ENCODE results near the gene ZSWIM7. TPM values are rescaled to one million over a fixed set of nuclear protein-coding genes. Genes with fewer than 3 reads are reported as not detected.

Gene ZSWIM7
- total and polyA plus RNA-seq, 7 donors = 29.1 to 78.0 (median 41.2) TPM

DNA sequence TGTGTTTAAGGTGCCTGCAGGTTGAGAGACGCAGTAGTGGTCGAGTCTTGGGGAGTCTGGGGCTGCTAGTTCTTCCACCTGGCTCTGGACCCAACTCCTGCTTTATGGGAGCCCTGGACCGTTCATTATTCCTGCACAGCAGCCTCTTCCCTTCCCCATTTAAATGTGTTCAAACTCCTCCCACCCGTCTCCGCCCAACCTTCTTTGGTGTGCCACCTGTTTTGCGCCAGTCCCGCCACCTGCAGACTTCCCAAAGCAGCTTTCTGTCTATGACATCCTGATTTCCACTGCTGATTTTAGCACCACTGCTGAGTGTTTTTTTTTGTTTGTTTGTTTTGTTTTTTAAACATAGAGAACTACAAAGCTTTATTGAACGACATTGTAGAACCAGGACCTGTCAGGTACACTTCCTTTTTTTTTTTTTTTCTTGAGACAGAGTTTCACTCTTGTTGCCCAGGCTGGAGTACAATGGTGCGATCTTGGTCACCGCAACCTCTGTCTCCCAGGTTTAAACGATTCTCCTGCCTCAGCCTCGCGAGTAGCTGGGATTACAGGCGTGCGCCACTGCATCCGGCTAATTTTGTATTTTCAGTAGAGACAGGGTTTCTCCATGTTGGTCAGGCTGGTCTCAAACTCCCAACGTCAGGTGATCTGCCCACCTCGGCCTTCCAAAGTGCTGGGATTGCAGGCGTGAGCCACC, 41.7 kb downstream of the ZSWIM7 start:
- Histone ChIP-seq H3K27me3 (ENCODE audit: insufficient read depth in 3 of 3, low read length in 2 of 3) (no peaks in the 10 kb centered on the region), H3K27ac (no peak overlapping the region), H3K36me3 (ENCODE audit: insufficient read depth in 1 of 2, low read depth in 1 of 2) (no peaks in the 10 kb centered on the region), H3K4me3 (no peak overlapping the region), H3K9me3 (no peaks in the 10 kb centered on the region), H3K4me1 (no peaks in the 10 kb centered on the region)
- no peak for ATAC-seq
- intact Hi-C loops (cut with DNase I) = no loop called here
- 91 to 93% (median 93%) methylated on average over 17 to 18 of the region's 19 CpGs for WGBS, 3 donors
- TF ChIP-seq, protein P1, sequence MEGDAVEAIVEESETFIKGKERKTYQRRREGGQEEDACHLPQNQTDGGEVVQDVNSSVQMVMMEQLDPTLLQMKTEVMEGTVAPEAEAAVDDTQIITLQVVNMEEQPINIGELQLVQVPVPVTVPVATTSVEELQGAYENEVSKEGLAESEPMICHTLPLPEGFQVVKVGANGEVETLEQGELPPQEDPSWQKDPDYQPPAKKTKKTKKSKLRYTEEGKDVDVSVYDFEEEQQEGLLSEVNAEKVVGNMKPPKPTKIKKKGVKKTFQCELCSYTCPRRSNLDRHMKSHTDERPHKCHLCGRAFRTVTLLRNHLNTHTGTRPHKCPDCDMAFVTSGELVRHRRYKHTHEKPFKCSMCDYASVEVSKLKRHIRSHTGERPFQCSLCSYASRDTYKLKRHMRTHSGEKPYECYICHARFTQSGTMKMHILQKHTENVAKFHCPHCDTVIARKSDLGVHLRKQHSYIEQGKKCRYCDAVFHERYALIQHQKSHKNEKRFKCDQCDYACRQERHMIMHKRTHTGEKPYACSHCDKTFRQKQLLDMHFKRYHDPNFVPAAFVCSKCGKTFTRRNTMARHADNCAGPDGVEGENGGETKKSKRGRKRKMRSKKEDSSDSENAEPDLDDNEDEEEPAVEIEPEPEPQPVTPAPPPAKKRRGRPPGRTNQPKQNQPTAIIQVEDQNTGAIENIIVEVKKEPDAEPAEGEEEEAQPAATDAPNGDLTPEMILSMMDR (IDR thresholded peaks at IDR 0.05) = no peak
- no peak for DNase-seq

DNA sequence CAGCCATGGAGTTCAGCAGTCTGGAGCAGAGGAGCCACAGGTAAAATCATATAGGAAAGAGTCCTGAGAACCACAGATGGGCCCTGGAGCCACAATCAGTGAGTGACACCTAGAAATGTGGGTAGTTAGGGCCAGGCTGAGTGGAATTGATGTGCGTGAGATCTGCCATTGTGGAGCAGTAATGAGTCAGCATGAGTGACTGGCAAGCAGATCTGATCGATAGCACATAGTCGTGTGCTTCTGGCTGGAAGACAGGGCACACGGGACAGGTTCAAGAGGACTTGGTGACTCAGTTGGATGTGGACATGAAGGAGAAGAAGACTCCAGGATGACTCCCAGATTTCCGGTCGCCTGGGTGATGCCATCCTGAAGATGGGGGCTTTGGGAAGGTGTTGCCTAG, 42.3 kb downstream of the ZSWIM7 start:
- 87 to 88% (median 87%) methylated on average over 6 of the region's 6 CpGs for WGBS, 3 donors
- DNase-seq (no peak), ATAC-seq (no peak)
- intact Hi-C loops (cut with DNase I) = no loop called here
- no peaks in the 10 kb centered on the region for H3K27me3 ChIP-seq (ENCODE audit: insufficient read depth in 3 of 3, low read length in 2 of 3)
- no peaks in the 10 kb centered on the region for H3K9me3 ChIP-seq
- TF ChIP-seq, protein P1 (IDR thresholded peaks at IDR 0.05) = no peak
- H3K27ac ChIP-seq = no peak overlapping the region
- H3K4me1 ChIP-seq = no peaks in the 10 kb centered on the region
- no peaks in the 10 kb centered on the region for H3K36me3 ChIP-seq (ENCODE audit: insufficient read depth in 1 of 2, low read depth in 1 of 2)
- H3K4me3 ChIP-seq = no peak overlapping the region

DNA sequence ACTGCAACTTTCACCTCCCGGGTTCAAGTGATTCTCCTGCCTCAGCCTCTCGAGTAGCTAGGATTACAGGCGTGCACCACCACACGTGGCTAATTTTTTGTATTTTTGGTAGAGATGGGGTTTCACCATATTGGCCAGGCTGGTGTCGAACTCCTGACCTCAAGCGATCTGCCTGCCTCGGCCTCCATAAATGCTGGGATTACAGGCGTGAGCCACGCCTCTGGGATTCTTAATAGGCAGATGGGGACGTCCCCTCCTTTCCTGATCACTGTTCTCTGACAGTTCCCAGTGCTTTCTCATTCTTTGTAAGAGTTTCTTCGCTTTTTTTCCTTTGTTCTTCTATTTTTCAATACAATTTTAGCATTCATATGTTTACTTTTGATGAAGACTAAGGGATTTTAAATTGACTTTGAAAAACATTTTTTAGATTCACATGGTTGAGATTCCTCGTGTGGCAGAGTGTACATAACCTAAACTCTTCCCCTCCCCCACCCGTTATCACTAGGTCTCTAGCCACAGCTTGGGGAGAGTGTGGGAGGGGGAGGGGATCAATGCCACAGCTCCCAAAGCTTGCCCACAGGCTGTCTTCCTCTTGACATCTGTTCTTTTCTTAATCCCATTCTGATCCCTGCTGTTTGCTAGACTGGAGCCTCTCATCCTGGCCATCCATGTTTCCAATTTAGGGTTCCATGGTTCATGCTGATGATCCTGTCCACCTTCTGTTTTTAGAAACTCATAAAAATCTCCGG, 43.5 kb downstream of the ZSWIM7 start:
- intact Hi-C loops (cut with DNase I) = no loop called here
- no peaks in the 10 kb centered on the region for H3K9me3 ChIP-seq
- no peaks in the 10 kb centered on the region for H3K27me3 ChIP-seq (ENCODE audit: insufficient read depth in 3 of 3, low read length in 2 of 3)
- no peak overlapping the region for H3K27ac ChIP-seq
- H3K4me1 ChIP-seq = no peaks in the 10 kb centered on the region
- no peak for DNase-seq
- 76 to 79% (median 77%) methylated on average over 14 of the region's 14 CpGs for WGBS, 3 donors
- H3K36me3 ChIP-seq (ENCODE audit: insufficient read depth in 1 of 2, low read depth in 1 of 2) = no peaks in the 10 kb centered on the region
- TF ChIP-seq, protein P1 (IDR thresholded peaks at IDR 0.05) = no peak
- no peak overlapping the region for H3K4me3 ChIP-seq
- no peak for ATAC-seq

DNA sequence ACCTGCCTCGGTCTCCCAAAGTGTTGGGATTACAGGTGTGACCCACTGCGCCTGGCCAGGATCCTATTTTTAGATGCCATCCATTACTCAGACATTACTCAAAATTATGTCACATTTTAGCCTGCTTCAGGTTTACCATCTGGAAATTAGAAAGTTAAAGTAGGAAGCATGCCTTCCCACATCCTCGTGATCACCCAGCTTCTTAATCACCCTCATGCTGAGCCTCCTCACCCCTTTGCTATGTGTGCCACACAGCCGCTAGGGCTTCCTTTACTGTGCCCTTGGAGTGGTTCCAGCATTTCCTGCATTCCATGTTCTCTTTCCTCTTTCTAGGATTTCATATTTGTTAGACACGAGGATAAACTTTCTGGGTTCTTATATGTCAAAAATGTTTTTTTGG, 45.3 kb downstream of the ZSWIM7 start:
- H3K4me3 ChIP-seq = no peak overlapping the region
- no peaks in the 10 kb centered on the region for H3K4me1 ChIP-seq
- no peaks in the 10 kb centered on the region for H3K36me3 ChIP-seq (ENCODE audit: insufficient read depth in 1 of 2, low read depth in 1 of 2)
- no peak for ATAC-seq
- 44 to 49% (median 45%) methylated on average over 5 of the region's 5 CpGs for WGBS, 3 donors
- no peak overlapping the region for H3K27ac ChIP-seq
- no peaks in the 10 kb centered on the region for H3K9me3 ChIP-seq
- TF ChIP-seq, protein P1 (IDR thresholded peaks at IDR 0.05) = no peak
- DNase-seq = no peak
- no peaks in the 10 kb centered on the region for H3K27me3 ChIP-seq (ENCODE audit: insufficient read depth in 3 of 3, low read length in 2 of 3)
- intact Hi-C loops (cut with DNase I) = no loop called here
